SJCRH30 (cell line): ENCODE measurements around the gene PILRA. TPM values are rescaled to one million over a fixed set of nuclear protein-coding genes. Genes with fewer than 3 reads are reported as not detected.

Experiments
- DNase-seq, 2 experiments: peaks; one replicate each; pipeline ENCODE4 v3.0.0-alpha.2; 2015 to 2020
- H3K27ac ChIP-seq: fragments of 250-450 bp; sonication (Bioruptor Pico); 2 replicates; pipeline ENCODE4 v1.5.1; 2020; ENCODE audit warnings: mild to moderate bottlenecking, moderate library complexity
- H3K27me3 ChIP-seq: fragments of 250-450 bp; sonication (Bioruptor Pico); 2 replicates; pipeline ENCODE4 v1.5.1; 2020; ENCODE audit warnings: mild to moderate bottlenecking, moderate library complexity
- H3K36me3 ChIP-seq: fragments of 250-450 bp; sonication (Bioruptor Pico); 2 replicates; pipeline ENCODE4 v1.5.1; 2020; ENCODE audit warnings: mild to moderate bottlenecking, moderate library complexity
- H3K4me1 ChIP-seq: fragments of 250-450 bp; sonication (Bioruptor Pico); 2 replicates; pipeline ENCODE4 v1.5.1; 2020; ENCODE audit warnings: mild to moderate bottlenecking, moderate library complexity
- H3K4me3 ChIP-seq: fragments of 250-450 bp; sonication (Bioruptor Pico); 2 replicates; pipeline ENCODE4 v1.5.1; 2020; ENCODE audit warnings: mild to moderate bottlenecking, moderate library complexity
- H3K9me3 ChIP-seq: fragments of 250-450 bp; sonication (Bioruptor Pico); replicated peaks from 2 replicates; pipeline ENCODE4 v1.5.1; 2020; ENCODE audit warnings: mild to moderate bottlenecking, moderate library complexity
- total RNA-seq: library from RNA; depleted of rRNA; stranded (reverse); fragments of >200 nt; shearing (Covaris generic); gene quantifications from 2 replicates; pipeline ENCODE4 v1.2.3, GENCODE V29; 2014

The PILRA gene
- total RNA-seq, 1 experiment from 2014 or later = 0.83 TPM

GRCh38 chr7:100401811-100402210 lies 28.5 kb downstream of the PILRA start:
- H3K36me3 ChIP-seq = no peaks in the 10 kb centered on the region
- H3K4me3 ChIP-seq = no peak overlapping the region
- H3K27me3 ChIP-seq = peaks cover 13% of the 10 kb centered on the region
- H3K9me3 ChIP-seq = no peaks in the 10 kb centered on the region
- no peak for DNase-seq
- H3K4me1 ChIP-seq = no peaks in the 10 kb centered on the region
- H3K27ac ChIP-seq = no peak overlapping the region

DNA sequence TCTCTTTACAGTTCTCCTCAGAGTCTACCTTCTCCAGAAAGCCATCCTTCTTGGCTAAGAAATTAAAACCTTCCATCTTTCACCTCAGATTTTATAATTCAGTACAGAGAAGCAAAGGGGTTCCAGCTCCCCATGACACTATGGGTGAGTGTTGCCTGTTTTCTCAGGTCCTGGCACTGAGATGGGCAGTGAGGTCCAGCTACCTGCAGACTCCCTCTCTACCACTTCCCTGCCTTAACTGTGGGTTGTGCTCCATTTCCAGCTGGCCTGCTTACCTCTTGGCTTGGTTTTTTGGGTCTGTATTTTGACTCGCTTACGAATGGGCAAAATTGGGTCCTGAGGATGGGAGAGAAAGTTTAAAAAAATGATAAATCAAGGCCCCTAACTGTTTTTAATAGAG lies 29.0 kb downstream of the PILRA start:
- Histone ChIP-seq H3K9me3 (no peaks in the 10 kb centered on the region), H3K36me3 (no peaks in the 10 kb centered on the region), H3K4me3 (no peak overlapping the region), H3K27ac (no peak overlapping the region), H3K27me3 (peaks cover 13% of the 10 kb centered on the region), H3K4me1 (no peaks in the 10 kb centered on the region)
- DNase-seq = no peak

- Histone ChIP-seq H3K27ac (no peak overlapping the region), H3K4me1 (no peaks in the 10 kb centered on the region), H3K9me3 (no peaks in the 10 kb centered on the region), H3K4me3 (no peak overlapping the region), H3K27me3 (peaks cover 3% of the 10 kb centered on the region; the same call in 1 of the 2 replicates), H3K36me3 (no peaks in the 10 kb centered on the region)
- DNase-seq = no peak
These were observed 33.5 kb downstream of the PILRA start for GRCh38 chr7:100406767-100407166.

GRCh38 chr7:100407285-100408180 lies 34.2 kb downstream of the PILRA start:
- H3K9me3 ChIP-seq = no peaks in the 10 kb centered on the region
- H3K4me1 ChIP-seq = no peaks in the 10 kb centered on the region
- no peak overlapping the region for H3K4me3 ChIP-seq
- peaks cover 3% of the 10 kb centered on the region; the same call in 1 of the 2 replicates for H3K27me3 ChIP-seq
- no peaks in the 10 kb centered on the region for H3K36me3 ChIP-seq
- peak; percentile 47 to 78 for DNase-seq
- H3K27ac ChIP-seq = no peak overlapping the region

- no peaks in the 10 kb centered on the region for H3K4me1 ChIP-seq
- no peak overlapping the region for H3K4me3 ChIP-seq
- H3K27ac ChIP-seq = no peak overlapping the region
- no peaks in the 10 kb centered on the region for H3K36me3 ChIP-seq
- DNase-seq = no peak
- H3K9me3 ChIP-seq = no peaks in the 10 kb centered on the region
- no peaks in the 10 kb centered on the region; the same call in 1 of the 2 replicates for H3K27me3 ChIP-seq
These were observed 37.8 kb downstream of the PILRA start for GRCh38 chr7:100411101-100411500.

DNA sequence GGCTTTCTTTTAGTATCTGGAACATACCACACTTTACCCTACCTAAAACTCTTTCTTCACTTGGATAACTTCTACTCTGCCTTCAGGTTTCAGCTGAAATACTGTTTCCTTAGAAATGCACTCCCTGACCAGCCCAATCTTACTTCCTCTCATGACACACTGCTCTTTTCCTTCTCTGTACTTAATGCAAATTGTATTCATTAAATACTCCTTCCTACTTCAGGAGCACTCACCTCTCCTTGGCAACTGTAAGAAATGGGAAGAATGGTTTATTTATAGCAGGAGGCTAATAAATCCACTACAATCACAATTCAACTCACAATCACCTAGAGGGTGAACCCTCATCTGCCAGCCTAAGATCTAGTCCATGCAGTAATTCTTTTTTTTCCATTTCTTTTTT lies 40.1 kb downstream of the PILRA start:
- no peak overlapping the region for H3K4me3 ChIP-seq
- no peak for DNase-seq
- no peak overlapping the region for H3K27ac ChIP-seq
- H3K36me3 ChIP-seq = no peaks in the 10 kb centered on the region
- no peaks in the 10 kb centered on the region for H3K9me3 ChIP-seq
- no peaks in the 10 kb centered on the region; the same call in 1 of the 2 replicates for H3K27me3 ChIP-seq
- H3K4me1 ChIP-seq = no peaks in the 10 kb centered on the region

GRCh38 chr7:100413889-100414288 lies 40.6 kb downstream of the PILRA start:
- no peaks in the 10 kb centered on the region for H3K9me3 ChIP-seq
- no peaks in the 10 kb centered on the region for H3K36me3 ChIP-seq
- no peaks in the 10 kb centered on the region; the same call in 1 of the 2 replicates for H3K27me3 ChIP-seq
- no peak for DNase-seq
- H3K4me1 ChIP-seq = no peaks in the 10 kb centered on the region
- no peak overlapping the region for H3K4me3 ChIP-seq
- H3K27ac ChIP-seq = no peak overlapping the region

DNA sequence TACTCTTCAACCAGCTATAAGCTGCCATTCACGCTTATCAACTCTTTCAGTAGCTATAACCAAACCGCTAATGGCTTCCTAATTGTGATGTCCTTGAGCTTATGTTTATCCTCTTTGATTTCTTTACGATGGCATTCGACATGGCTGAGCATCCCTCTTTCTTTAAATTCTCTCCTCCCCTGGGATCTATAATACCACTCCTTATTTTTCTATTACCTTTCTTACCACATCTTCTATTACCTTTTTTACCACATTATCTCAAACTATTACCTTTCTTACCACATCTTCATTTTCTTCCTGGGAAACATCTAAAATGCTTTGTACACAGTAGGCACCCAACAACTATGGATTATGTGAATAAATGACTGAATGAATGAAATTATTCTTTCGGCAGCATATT lies 42.2 kb downstream of the PILRA start:
- Histone ChIP-seq H3K27me3 (no peaks in the 10 kb centered on the region; the same call in 1 of the 2 replicates), H3K27ac (no peak overlapping the region), H3K36me3 (no peaks in the 10 kb centered on the region), H3K4me3 (no peak overlapping the region), H3K4me1 (no peaks in the 10 kb centered on the region), H3K9me3 (no peaks in the 10 kb centered on the region)
- no peak for DNase-seq

GRCh38 chr7:100418930-100419659 lies 45.8 kb downstream of the PILRA start:
- no peak overlapping the region for H3K27ac ChIP-seq
- H3K27me3 ChIP-seq = no peaks in the 10 kb centered on the region; the same call in 1 of the 2 replicates
- H3K36me3 ChIP-seq = no peaks in the 10 kb centered on the region
- no peak for DNase-seq
- H3K4me1 ChIP-seq = no peaks in the 10 kb centered on the region
- H3K4me3 ChIP-seq = no peak overlapping the region
- no peaks in the 10 kb centered on the region for H3K9me3 ChIP-seq

GRCh38 chr7:100419660-100420226 lies 46.5 kb downstream of the PILRA start:
- H3K27me3 ChIP-seq = no peaks in the 10 kb centered on the region; the same call in 1 of the 2 replicates
- H3K36me3 ChIP-seq = no peaks in the 10 kb centered on the region
- H3K9me3 ChIP-seq = no peaks in the 10 kb centered on the region
- no peak for DNase-seq
- H3K4me3 ChIP-seq = no peak overlapping the region
- H3K4me1 ChIP-seq = no peaks in the 10 kb centered on the region
- no peak overlapping the region for H3K27ac ChIP-seq

DNA sequence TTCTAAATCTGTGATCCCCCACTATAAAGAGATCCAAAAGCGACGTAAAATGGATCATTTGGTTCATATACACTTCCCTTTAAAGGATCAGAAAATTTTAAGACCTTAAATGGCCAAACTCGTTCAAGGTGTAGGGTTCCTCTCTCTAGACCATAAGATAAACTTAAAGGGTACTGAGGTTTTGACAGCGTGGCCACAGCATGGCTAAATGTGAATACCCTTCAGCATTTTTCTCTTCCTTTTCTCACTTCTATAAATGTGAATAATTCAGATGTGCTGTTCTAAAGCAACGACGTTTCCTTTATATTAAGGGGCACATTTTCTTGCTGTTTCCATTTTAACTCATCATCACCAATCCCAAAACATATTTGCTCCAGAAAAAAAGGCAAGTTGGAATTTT lies 50.0 kb downstream of the PILRA start:
- Histone ChIP-seq H3K36me3 (no peaks in the 10 kb centered on the region), H3K27me3 (no peaks in the 10 kb centered on the region; the same call in 1 of the 2 replicates), H3K4me3 (no peak overlapping the region), H3K9me3 (no peaks in the 10 kb centered on the region), H3K4me1 (no peaks in the 10 kb centered on the region), H3K27ac (no peak overlapping the region)
- no peak for DNase-seq

DNA sequence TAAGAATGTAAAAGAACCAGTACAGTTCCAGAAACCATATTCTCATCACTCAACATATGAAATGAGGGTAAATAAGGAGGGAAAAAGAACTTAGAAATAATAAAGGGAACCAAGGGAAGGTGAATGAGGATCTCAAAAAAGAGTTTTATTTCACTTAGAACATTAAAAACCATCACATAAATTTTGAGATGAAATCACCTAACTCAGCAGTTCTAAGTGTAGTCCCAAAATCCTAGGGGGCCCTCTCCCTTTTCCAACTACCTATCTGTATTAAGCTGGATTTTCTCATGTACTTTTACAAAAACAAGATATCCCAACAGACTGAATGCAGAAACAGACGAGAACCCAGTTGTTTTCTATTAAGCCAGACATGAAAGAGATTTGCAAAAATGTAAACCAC lies 52.1 kb downstream of the PILRA start:
- no peaks in the 10 kb centered on the region for H3K4me1 ChIP-seq
- H3K4me3 ChIP-seq = no peak overlapping the region
- no peaks in the 10 kb centered on the region for H3K9me3 ChIP-seq
- H3K27me3 ChIP-seq = no peaks in the 10 kb centered on the region
- DNase-seq = no peak
- no peak overlapping the region for H3K27ac ChIP-seq
- no peaks in the 10 kb centered on the region for H3K36me3 ChIP-seq

DNA sequence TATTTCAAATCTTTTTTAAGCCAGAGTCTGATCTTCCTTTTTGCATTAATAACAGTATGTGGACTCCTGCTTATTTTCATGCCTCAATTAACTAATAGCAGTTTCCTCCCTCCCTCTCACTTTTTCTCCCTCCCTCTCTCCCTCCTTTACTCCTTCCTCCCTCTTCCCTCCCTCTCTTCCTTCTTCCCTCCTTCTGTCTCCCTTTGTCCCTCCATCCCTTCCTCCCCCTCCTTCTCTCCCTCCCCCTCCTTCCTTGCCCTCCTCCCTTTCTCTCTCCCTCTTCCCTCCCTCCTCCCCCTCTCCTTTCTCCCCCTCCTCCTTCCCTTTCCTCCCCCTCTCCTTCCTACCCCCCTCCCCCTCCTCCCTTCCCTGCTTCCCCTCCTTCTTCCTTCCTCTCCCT lies 53.2 kb downstream of the PILRA start:
- Histone ChIP-seq H3K4me1 (no peaks in the 10 kb centered on the region; the same call in 1 of the 2 replicates), H3K27ac (no peak overlapping the region), H3K27me3 (no peaks in the 10 kb centered on the region), H3K9me3 (no peaks in the 10 kb centered on the region), H3K4me3 (no peak overlapping the region), H3K36me3 (peaks cover 11% of the 10 kb centered on the region; the same call in 1 of the 2 replicates)
- no peak for DNase-seq

- Histone ChIP-seq H3K9me3 (no peaks in the 10 kb centered on the region), H3K27me3 (no peaks in the 10 kb centered on the region), H3K4me1 (no peaks in the 10 kb centered on the region; the same call in 1 of the 2 replicates), H3K36me3 (peaks cover 19% of the 10 kb centered on the region), H3K27ac (no peak overlapping the region), H3K4me3 (no peak overlapping the region; the same call in 1 of the 2 replicates)
- no peak for DNase-seq
These were observed 54.5 kb downstream of the PILRA start for GRCh38 chr7:100427762-100428198.
